Pancreas (tissue), 10 donors: ENCODE measurements around the gene NOX1. TPM values are rescaled to one million over a fixed set of nuclear protein-coding genes. Genes with fewer than 3 reads are reported as not detected.
"Not testable (repeated sequence)": the region's sequence is repeated elsewhere in the genome, so short reads cannot be mapped to it uniquely, and the experiment has no call there.

ENCODE experiments used
- ATAC-seq, 4 donors: fragments of 200-7000 bp; cut with Tn5 transposase; one replicate each; pipeline versions ENCODE4 v1.8.0 to v1.9.1; 2020; ENCODE audit warnings: mild to moderate bottlenecking in 4 of 4, moderate library complexity in 4 of 4
- DNase-seq, 6 donors: peaks; one replicate each; pipeline ENCODE4 v3.0.0-alpha.2; 2020
- FAIRE-seq: peaks from 2 replicates; lab custom pipeline; 2012; peaks lifted over from hg19 to GRCh38; lab: Jason Lieb, UNC
- H3K27ac ChIP-seq, 4 donors: fragments of 200-600 bp; sonication (generic); 1 replicate in 3 of 4; 2 replicates in 1 of 4; pipeline versions ENCODE4 v1.5.0 to v1.8.0; 2020
- H3K27me3 ChIP-seq, 4 donors: fragments of 200-600 bp; one replicate each; pipeline ENCODE4 v1.8.0; 2021
- H3K36me3 ChIP-seq, 3 donors: fragments of 200-600 bp; sonication (generic) in 1 of 3; one replicate each; pipeline versions ENCODE4 v1.5.0 to v1.8.0; 2020 to 2021
- H3K4me1 ChIP-seq, 3 donors: fragments of 200-600 bp; one replicate each; pipeline ENCODE4 v1.8.0; 2021
- H3K4me3 ChIP-seq, 4 donors: fragments of 200-600 bp; sonication (generic) in 2 of 4; one replicate each; pipeline versions ENCODE4 v1.5.0 to v1.8.0; 2020 to 2021
- H3K9me3 ChIP-seq, 4 donors: fragments of 200-600 bp; one replicate each; pipeline ENCODE4 v1.8.0; 2021
- WGBS, 2 donors: extraction: QIAGEN DNeasy Blood & Tissue Kit; methylation state at CpG; one replicate each; pipeline ENCODE4 v1.1.7; 2013; 5-methylcytosine and 5-hydroxymethylcytosine counted together
- intact Hi-C, 3 donors: fragments of 100-400 bp; cut with DNase I; formaldehyde crosslinking; loops; one replicate each; pipeline versions ENCODE4 v1.11.1 to v1.14.2; 2022
- polyA plus RNA-seq, 2 donors: library from polyadenylated mRNA; stranded (reverse); fragments of 200-250 nt; gene quantifications; one replicate each; pipeline ENCODE4 v1.2.3, GENCODE V29; 2013
- total RNA-seq, 6 donors: library from RNA; stranded (reverse); fragmentation: NEBNext Ultra II Directional in 4 of 6; extraction: Animal tissue kit (Norgen Biotek cat#: 25700) in 4 of 6; gene quantifications; one replicate each; pipeline versions ENCODE4 v1.2.1 to v1.2.4, GENCODE V29; 2021 to 2023
- TF ChIP-seq, protein P1 (sequence below), 4 donors: fragments of 200-600 bp; sonication (generic) in 3 of 4; IDR thresholded peaks; one replicate each; pipeline versions ENCODE4 v1.5.0 to v1.8.0; 2021; ENCODE audit warnings: antibody characterized with exemption in 4 of 4
- donor health status: healthy with polysubstance abuse.
- donor health status: DM: no; HTN: no; CAD: no; lungs with moderate emphysema.
- donor health status: DM: no; HTN: no; CAD: no.
- donor health status: control.
- donor health status: control.
- donor health status: Bipolar disorder and iron deficiency.
- donor health status: DM: yes; HTN: yes; CAD: no.
- donor health status: DM: no; HTN: no; CAD: no.
- donor health status: DM: no; HTN: no; CAD: no.
- donor health status: DM: yes; HTN: yes; CAD: no.

The NOX1 gene
- total and polyA plus RNA-seq, 8 donors = 0.16 TPM; not detected in 7

DNA sequence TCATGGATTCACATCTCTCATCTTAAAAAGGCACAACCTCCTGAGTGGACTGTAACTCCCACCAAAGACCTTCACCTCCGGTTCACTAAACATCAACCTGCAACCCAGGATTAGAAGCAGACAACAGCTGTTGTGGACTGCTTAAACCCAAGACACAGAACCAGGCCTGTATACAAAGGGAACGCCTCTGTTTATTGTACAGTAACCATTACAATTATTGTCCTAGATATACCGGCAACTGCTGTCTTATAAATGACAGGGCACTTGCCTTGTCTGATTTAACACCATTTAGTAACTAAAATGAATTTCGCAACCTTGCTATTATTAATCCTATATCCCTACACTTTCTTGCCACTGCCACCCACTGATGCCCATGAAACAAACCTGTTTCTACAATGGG is 76.8 kb downstream of the NOX1 start:
- Histone ChIP-seq H3K27me3 (peaks cover 0 to 11% (median 0%) of the 10 kb centered on the region in 4 donors), H3K27ac (no peak overlapping the region), H3K36me3 (no peaks in the 10 kb centered on the region), H3K9me3 (no peaks in the 10 kb centered on the region), H3K4me1 (no peaks in the 10 kb centered on the region), H3K4me3 (no peak overlapping the region)
- no peak for FAIRE-seq
- TF ChIP-seq, protein P1, sequence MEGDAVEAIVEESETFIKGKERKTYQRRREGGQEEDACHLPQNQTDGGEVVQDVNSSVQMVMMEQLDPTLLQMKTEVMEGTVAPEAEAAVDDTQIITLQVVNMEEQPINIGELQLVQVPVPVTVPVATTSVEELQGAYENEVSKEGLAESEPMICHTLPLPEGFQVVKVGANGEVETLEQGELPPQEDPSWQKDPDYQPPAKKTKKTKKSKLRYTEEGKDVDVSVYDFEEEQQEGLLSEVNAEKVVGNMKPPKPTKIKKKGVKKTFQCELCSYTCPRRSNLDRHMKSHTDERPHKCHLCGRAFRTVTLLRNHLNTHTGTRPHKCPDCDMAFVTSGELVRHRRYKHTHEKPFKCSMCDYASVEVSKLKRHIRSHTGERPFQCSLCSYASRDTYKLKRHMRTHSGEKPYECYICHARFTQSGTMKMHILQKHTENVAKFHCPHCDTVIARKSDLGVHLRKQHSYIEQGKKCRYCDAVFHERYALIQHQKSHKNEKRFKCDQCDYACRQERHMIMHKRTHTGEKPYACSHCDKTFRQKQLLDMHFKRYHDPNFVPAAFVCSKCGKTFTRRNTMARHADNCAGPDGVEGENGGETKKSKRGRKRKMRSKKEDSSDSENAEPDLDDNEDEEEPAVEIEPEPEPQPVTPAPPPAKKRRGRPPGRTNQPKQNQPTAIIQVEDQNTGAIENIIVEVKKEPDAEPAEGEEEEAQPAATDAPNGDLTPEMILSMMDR (IDR thresholded peaks at IDR 0.05) = no peak
- intact Hi-C loops = no loop called here
- ATAC-seq = no peak
- WGBS, 2 donors = 80 to 83% methylated on average over 4 of the region's 4 CpGs
- DNase-seq = no peak

DNA sequence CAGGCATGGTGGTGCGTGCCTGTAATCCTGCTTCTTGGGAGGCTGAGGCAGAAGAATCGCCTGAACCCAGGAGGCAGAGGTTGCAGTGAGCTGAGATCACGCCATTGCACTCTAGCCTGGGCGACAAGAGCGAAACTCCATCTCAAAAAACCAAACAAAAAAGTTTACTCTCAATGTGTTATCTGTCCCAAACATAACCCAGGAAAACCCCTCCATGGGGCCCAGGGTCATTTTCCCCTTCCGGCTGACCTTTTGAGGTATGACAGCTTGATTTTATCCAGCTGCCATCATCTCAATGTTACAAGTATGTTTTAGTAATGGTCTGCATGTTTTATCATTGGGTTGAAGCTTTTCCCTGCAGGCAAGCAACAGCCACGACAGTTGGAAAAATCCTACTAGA is 77.8 kb downstream of the NOX1 start:
- ATAC-seq, intact Hi-C loops: not testable (repeated sequence)

More for the DNA sequence above, 77.8 kb downstream of the NOX1 start:
- peaks cover 0 to 11% (median 0%) of the 10 kb centered on the region in 4 donors for H3K27me3 ChIP-seq
- not testable (repeated sequence) for H3K4me1 ChIP-seq, H3K36me3 ChIP-seq, H3K4me3 ChIP-seq, DNase-seq, H3K9me3 ChIP-seq, H3K27ac ChIP-seq, FAIRE-seq
- 77 to 83% methylated on average over 7 of the region's 7 CpGs for WGBS, 2 donors

Other genes with a start within 250 kb of the NOX1 start
- gene TSPAN6, start 237.6 kb downstream of the NOX1 start, total RNA-seq = 10 to 100 TPM in 4 of 6 donors, 1 to 10 TPM in 2; 8.6 to 24.3 (median 12.1) TPM
- gene TSPAN6, start 237.6 kb downstream of the NOX1 start, polyA plus RNA-seq = 10 to 100 TPM; 11.4 to 22.8 TPM
- gene SRPX2, start 230.2 kb downstream of the NOX1 start, total RNA-seq = 10 to 100 TPM in 1 of 6 donors, 1 to 10 TPM in 4, under 1 TPM in 1; 0.98 to 13.1 (median 3.6) TPM
- 1 to 10 TPM; 2.2 to 2.7 TPM for gene SRPX2, start 230.2 kb downstream of the NOX1 start, polyA plus RNA-seq
- gene SYTL4, start 142.2 kb downstream of the NOX1 start, total RNA-seq = 10 to 100 TPM in 2 of 6 donors, 1 to 10 TPM in 4; 3.2 to 12.3 (median 7.9) TPM
- 10 to 100 TPM in 1 of 2 donors, 1 to 10 TPM in 1; 4.0 to 23.7 TPM for gene SYTL4, start 142.2 kb downstream of the NOX1 start, polyA plus RNA-seq
- gene CSTF2, start 54.0 kb downstream of the NOX1 start, total RNA-seq = 1 to 10 TPM; 2.5 to 6.0 (median 4.7) TPM
- 1 to 10 TPM; 1.6 to 4.1 TPM for gene CSTF2, start 54.0 kb downstream of the NOX1 start, polyA plus RNA-seq
- gene XKRX, start 54.6 kb upstream of the NOX1 start, total RNA-seq = under 1 TPM in 5 of 6 donors, not detected in 1; 0.05 to 0.16 (median 0.06) TPM
- under 1 TPM in 1 of 2 donors, not detected in 1; 0.35 TPM for gene XKRX, start 54.6 kb upstream of the NOX1 start, polyA plus RNA-seq
- gene ARL13A, start 95.3 kb upstream of the NOX1 start, total RNA-seq = not detected
- gene ARL13A, start 95.3 kb upstream of the NOX1 start, polyA plus RNA-seq = not detected
- 10 to 100 TPM in 1 of 6 donors, 1 to 10 TPM in 5; 6.1 to 11.4 (median 7.5) TPM for gene TRMT2B, start 177.8 kb upstream of the NOX1 start, total RNA-seq
- gene TRMT2B, start 177.8 kb upstream of the NOX1 start, polyA plus RNA-seq = 1 to 10 TPM; 7.3 to 7.4 TPM
- gene TMEM35A, start 204.5 kb upstream of the NOX1 start, total RNA-seq = under 1 TPM in 5 of 6 donors, not detected in 1; 0.08 to 0.25 (median 0.14) TPM
- gene TMEM35A, start 204.5 kb upstream of the NOX1 start, polyA plus RNA-seq = under 1 TPM; 0.34 to 0.59 TPM
- gene CENPI, start 223.8 kb upstream of the NOX1 start, total RNA-seq = under 1 TPM in 5 of 6 donors, not detected in 1; 0.16 to 0.44 (median 0.35) TPM
- under 1 TPM; 0.26 to 0.34 TPM for gene CENPI, start 223.8 kb upstream of the NOX1 start, polyA plus RNA-seq